Prostate gland (tissue), 2 donors: Measurements from ENCODE around the gene DCK. TPM values are rescaled to one million over a fixed set of nuclear protein-coding genes. Genes with fewer than 3 reads are reported as not detected.

Experiments used
- DNase-seq: peaks from one replicate; pipeline ENCODE4 v3.0.0-alpha.2; 2019; ENCODE audit warnings: low spot score
- H3K27ac ChIP-seq, 2 donors: fragments of 200-600 bp; sonication (generic); 2 replicates each; pipeline ENCODE4 v1.5.1; 2017 to 2019
- H3K27me3 ChIP-seq: fragments of 200-600 bp; sonication (generic); replicated peaks from 2 replicates; pipeline ENCODE4 v1.5.1; 2019; ENCODE audit not compliant: insufficient read depth
- H3K36me3 ChIP-seq, 2 donors: fragments of 200-600 bp; sonication (generic); 1 replicate in 1 of 2; 2 replicates in 1 of 2; pipeline versions ENCODE4 v1.5.1 to v1.8.1; 2017 to 2019
- H3K4me1 ChIP-seq: fragments of 200-600 bp; sonication (generic); replicated peaks from 2 replicates; pipeline ENCODE4 v1.5.1; 2019
- H3K4me3 ChIP-seq, 2 donors: fragments of 200-600 bp; sonication (generic); 2 replicates each; pipeline ENCODE4 v1.5.1; 2017 to 2019
- H3K9me3 ChIP-seq: fragments of 200-600 bp; sonication (generic); 2 replicates; pipeline ENCODE4 v1.5.1; 2017
- CTCF ChIP-seq, 4 experiments: fragments of 200-600 bp in 2 of 4; fragments of 450-650 bp in 2 of 4; sonication (generic) in 2 of 4; IDR thresholded peaks; 1 replicate in 3 of 4; 2 replicates in 1 of 4; pipeline ENCODE4 v1.5.1; 2016 to 2019; ENCODE audit warnings: antibody characterized with exemption in 4 of 4, mild to moderate bottlenecking in 2 of 4, moderate library complexity in 2 of 4
- POLR2A ChIP-seq: fragments of 450-650 bp; IDR thresholded peaks from one replicate; pipeline ENCODE4 v1.6.1; 2016; ENCODE audit warnings: antibody characterized with exemption, mild to moderate bottlenecking
- POLR2AphosphoS5 ChIP-seq: sonication (generic); formaldehyde crosslinking; IDR thresholded peaks from one replicate; pipeline ENCODE4 v1.6.1; 2017; ENCODE audit warnings: antibody characterized with exemption
- WGBS: methylation state at CpG from one replicate; pipeline ENCODE4 v1.1.5; 2018; 5-methylcytosine and 5-hydroxymethylcytosine counted together
- intact Hi-C: fragments of 100-400 bp; cut with DNase I; formaldehyde crosslinking; loops from one replicate; pipeline ENCODE4 v1.14.2; 2022
- total RNA-seq, 2 donors: library from RNA; depleted of rRNA; stranded (reverse); fragments of >200 nt; gene quantifications; one replicate each; pipeline ENCODE4 v1.1.0, GENCODE V29; 2016

Gene DCK
- total RNA-seq, 2 donors from 2014 or later = 14.0 to 17.0 TPM

DNA sequence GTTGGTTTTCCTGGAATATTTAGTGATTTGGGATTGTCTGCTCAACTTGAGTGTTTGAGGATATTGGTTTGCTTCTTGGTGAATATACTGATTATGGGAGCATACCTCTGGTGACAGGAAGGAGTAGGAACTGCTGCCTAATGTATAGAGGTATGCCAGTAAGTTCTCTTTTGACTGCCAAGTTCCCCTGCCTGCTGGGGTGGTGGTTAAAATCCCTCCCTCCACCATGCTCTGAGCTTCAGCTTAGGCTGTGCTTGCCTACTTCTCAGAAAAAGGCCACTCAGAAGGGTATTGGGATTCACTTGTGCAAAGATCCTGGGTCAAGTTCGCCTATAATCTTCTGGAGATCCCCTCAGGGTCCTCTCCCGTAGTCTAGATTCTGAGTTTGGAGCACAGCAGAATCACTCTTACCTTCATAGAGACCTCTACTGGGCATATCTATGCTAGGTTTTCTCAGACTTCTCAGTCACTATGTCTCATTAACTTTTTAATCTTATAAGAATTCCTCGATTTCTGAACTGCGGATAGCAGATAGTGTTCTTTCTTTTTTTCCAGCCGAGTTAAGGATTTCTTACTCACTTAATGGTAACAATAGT, 44.7 kb upstream of the DCK start:
- 90% methylated on average over 5 of the region's 5 CpGs for WGBS
- intact Hi-C loops = no loop called here
- TF ChIP-seq CTCF (IDR thresholded peaks at IDR 0.05) = no peak
- TF ChIP-seq POLR2A = no peak
- no peak for TF ChIP-seq POLR2AphosphoS5

GRCh38 chr4:70954032-70954431, 39.4 kb upstream of the DCK start:
- Histone ChIP-seq H3K27ac (no peak overlapping the region), H3K4me1 (no peaks in the 10 kb centered on the region), H3K36me3 (no peaks in the 10 kb centered on the region), H3K4me3 (no peak overlapping the region), H3K9me3 (no peaks in the 10 kb centered on the region), H3K27me3 (no peaks in the 10 kb centered on the region)
- intact Hi-C loops = no loop called here
- 100% methylated on average over 1 of the region's 1 CpG for WGBS
- no peak for DNase-seq
- TF ChIP-seq POLR2AphosphoS5 (no peak), CTCF (IDR thresholded peaks at IDR 0.05) (no peak), POLR2A (no peak)

More for the DNA sequence above, 44.7 kb upstream of the DCK start:
- DNase-seq = no peak
- H3K4me1 ChIP-seq = no peaks in the 10 kb centered on the region
- H3K9me3 ChIP-seq = no peaks in the 10 kb centered on the region
- no peak overlapping the region for H3K4me3 ChIP-seq
- no peak overlapping the region for H3K27ac ChIP-seq
- no peaks in the 10 kb centered on the region for H3K36me3 ChIP-seq
- no peaks in the 10 kb centered on the region for H3K27me3 ChIP-seq

DNA sequence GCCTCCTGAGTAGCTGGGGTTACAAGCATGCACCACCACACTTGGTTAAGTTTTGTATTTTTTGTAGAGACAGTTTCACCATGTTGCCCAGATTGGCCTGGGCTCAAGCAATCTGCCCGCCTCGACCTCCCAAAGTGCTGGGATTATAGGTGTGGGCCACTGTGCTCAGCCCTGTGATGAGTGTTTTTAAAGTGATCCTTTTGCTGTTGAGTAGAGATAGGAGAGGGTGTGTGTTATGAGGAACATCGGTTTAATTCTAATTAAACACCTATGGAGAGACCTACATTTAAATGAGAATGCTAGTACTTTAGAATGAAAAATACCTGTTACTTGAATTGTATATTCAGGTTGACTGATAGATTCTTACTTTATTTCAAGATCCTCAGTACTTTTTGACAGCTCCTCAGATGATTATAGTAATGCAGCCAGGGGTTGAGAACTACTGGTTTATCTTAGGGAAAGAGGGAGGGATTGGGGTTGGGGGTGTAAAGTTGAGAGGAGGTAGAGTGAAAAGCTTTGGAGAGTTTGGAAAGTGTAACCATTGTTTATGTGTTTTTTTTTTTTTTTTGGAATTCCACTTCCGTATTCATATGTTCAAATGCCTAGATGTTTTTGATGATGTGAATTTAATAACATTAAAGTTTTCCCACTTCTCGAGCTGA, 36.8 kb upstream of the DCK start:
- intact Hi-C loops = no loop called here

GRCh38 chr4:70958681-70959080, 34.8 kb upstream of the DCK start:
- Histone ChIP-seq H3K9me3 (no peaks in the 10 kb centered on the region), H3K36me3 (no peaks in the 10 kb centered on the region), H3K27ac (no peak overlapping the region), H3K4me1 (no peaks in the 10 kb centered on the region), H3K27me3 (no peaks in the 10 kb centered on the region), H3K4me3 (no peak overlapping the region)
- WGBS = 80% methylated on average over 3 of the region's 3 CpGs
- TF ChIP-seq POLR2AphosphoS5 (no peak), CTCF (IDR thresholded peaks at IDR 0.05) (no peak), POLR2A (no peak)
- intact Hi-C loops = no loop called here
- no peak for DNase-seq

More for the DNA sequence above, 36.8 kb upstream of the DCK start:
- no peaks in the 10 kb centered on the region for H3K36me3 ChIP-seq
- H3K27me3 ChIP-seq = no peaks in the 10 kb centered on the region
- 83% methylated on average over 5 of the region's 5 CpGs for whole genome bisulfite sequencing
- H3K4me1 ChIP-seq = no peaks in the 10 kb centered on the region
- H3K4me3 ChIP-seq = no peak overlapping the region
- H3K9me3 ChIP-seq = no peaks in the 10 kb centered on the region
- no peak for DNase-seq
- no peak overlapping the region for H3K27ac ChIP-seq
- no peak for TF ChIP-seq POLR2AphosphoS5

DNA sequence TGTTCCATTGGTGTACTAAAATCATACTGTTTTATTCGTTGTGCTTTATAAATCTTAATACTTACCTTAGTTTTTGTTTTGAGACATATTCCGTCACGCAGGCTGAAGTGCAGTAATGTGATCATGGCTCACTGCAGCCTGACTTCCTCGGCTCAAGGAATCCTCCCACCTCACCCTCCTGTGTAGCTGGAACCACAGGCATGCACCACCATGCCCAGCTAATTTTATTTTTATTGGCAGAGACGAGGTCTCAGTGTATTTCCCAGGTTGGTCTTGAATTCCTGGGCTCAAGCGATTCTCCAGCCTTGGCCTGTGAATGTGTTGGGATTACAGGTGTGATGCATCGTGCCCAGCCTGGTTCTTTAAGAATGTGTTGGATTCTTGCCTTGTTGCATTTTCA, 24.4 kb upstream of the DCK start:
- Histone ChIP-seq H3K27ac (no peak overlapping the region), H3K27me3 (no peaks in the 10 kb centered on the region), H3K4me1 (no peaks in the 10 kb centered on the region), H3K9me3 (no peaks in the 10 kb centered on the region), H3K4me3 (no peak overlapping the region), H3K36me3 (no peaks in the 10 kb centered on the region)
- DNase-seq = no peak
- TF ChIP-seq CTCF (IDR thresholded peaks at IDR 0.05) (no peak), POLR2AphosphoS5 (no peak), POLR2A (no peak)
- 55% methylated on average over 7 of the region's 7 CpGs for WGBS
- intact Hi-C loops = no loop called here
